ENCODE data around the gene PHF20. TPM values are rescaled to one million over a fixed set of nuclear protein-coding genes. Genes with fewer than 3 reads are reported as not detected.
"Not testable (repeated sequence)": the region's sequence is repeated elsewhere in the genome, so short reads cannot be mapped to it uniquely, and the experiment has no call there.

Gene PHF20
- total RNA-seq, 1 donor = 30.9 TPM

DNA sequence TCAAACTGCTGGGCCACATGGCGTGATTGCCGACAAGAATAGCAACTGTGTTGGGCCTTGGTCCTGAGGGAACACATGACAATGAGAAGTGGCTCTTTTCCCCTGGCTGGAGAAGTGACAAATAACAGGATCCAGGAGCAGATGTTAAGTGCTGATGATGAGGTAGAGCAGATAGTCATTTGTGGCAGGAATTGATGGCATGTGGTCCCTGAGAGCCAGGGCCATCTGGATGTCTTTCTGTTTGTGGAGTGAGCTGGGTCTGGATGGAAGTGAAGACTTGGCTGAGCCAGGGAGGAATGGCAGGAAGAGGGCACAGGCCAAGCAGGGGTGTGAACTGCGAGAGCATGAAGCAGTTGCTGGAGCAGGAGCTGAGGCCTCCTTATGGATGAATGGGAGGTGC, 114.7 kb downstream of the PHF20 start:
- H3K4me3 ChIP-seq (ENCODE audit: low read depth, low read length) = no peak overlapping the region
- TF ChIP-seq, protein P1, sequence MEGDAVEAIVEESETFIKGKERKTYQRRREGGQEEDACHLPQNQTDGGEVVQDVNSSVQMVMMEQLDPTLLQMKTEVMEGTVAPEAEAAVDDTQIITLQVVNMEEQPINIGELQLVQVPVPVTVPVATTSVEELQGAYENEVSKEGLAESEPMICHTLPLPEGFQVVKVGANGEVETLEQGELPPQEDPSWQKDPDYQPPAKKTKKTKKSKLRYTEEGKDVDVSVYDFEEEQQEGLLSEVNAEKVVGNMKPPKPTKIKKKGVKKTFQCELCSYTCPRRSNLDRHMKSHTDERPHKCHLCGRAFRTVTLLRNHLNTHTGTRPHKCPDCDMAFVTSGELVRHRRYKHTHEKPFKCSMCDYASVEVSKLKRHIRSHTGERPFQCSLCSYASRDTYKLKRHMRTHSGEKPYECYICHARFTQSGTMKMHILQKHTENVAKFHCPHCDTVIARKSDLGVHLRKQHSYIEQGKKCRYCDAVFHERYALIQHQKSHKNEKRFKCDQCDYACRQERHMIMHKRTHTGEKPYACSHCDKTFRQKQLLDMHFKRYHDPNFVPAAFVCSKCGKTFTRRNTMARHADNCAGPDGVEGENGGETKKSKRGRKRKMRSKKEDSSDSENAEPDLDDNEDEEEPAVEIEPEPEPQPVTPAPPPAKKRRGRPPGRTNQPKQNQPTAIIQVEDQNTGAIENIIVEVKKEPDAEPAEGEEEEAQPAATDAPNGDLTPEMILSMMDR (IDR thresholded peaks at IDR 0.05; ENCODE audit: insufficient read depth, low read length) = no peak
- no peak for DNase-seq (ENCODE audit: low read depth)

DNA sequence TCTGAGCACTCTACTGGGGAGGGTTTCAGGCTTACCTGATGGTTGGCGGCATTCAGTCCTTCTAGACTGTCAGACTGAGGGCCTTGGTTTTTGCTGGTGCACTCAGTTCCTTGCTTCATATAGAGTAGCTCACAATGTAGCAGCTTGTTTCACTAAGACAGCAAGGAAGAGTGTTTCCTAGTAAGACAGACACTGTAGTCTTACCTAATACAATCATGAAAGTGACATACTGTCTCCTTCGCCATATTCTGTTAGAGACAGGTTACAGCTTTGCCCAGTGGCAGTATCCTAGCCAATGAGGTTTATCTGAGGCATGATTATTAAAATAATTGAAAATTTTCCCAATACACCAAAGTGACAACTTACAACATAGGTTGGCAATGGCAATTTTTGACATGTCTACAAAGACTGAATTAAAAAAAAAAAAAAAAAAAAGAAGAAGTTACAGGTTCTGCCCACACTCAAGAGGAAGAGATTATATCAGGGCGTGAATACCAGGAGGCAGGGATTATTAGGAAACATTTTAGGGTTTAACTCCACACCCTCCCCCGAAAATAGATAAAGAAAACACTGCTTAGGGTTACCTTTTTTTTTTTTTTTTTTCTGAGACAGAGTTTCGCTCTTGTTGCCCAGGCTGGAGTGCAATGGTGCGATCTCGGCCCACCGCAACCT, 115.7 kb downstream of the PHF20 start:
- no peak overlapping the region for H3K4me3 ChIP-seq (ENCODE audit: low read depth, low read length)
- DNase-seq (ENCODE audit: low read depth) = no peak
- TF ChIP-seq, protein P1 (IDR thresholded peaks at IDR 0.05; ENCODE audit: insufficient read depth, low read length) = no peak

DNA sequence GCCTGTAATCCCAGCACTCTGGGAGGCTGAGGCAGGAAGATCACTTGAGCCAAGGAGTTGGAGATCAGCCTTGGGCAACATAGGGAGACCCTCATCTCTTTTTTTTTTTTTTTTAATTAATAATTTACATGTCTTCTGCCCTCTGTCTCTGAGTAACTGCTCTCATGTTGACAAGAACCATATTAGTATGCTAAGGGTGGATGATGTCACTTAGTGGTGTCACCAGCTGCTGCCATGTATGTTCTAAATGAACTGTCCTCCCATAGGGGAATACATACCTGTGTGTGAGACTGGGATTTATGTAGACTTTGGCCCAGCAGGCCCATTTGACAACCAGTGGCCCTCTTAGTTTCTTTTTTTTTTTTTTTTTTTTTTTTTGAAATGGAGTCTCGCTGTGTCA, 116.8 kb downstream of the PHF20 start:
- DNase-seq (ENCODE audit: low read depth) = no peak
- no peak overlapping the region for H3K4me3 ChIP-seq (ENCODE audit: low read depth, low read length)
- TF ChIP-seq, protein P1 (IDR thresholded peaks at IDR 0.05; ENCODE audit: insufficient read depth, low read length) = no peak

DNA sequence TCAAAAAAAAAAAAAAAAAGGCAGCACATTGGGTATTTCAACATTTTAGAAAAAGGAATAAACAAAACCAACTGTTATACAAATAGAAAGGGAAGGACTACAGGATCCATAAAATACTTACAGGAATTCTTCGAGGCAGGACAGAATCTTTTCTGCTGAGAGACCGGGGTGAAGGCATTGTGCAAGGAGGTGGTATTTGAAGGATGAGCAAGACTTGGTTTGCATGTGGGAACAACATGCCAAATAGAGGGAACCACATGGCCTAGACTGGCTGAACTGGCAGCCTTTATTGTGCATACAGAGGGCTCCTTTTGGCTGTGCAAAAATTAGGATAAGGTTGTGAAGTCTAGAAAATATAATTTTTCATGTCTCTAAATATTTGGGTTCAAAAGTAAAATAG, 119.6 kb downstream of the PHF20 start:
- TF ChIP-seq, protein P1 (IDR thresholded peaks at IDR 0.05; ENCODE audit: insufficient read depth, low read length) = no peak
- no peak overlapping the region for H3K4me3 ChIP-seq (ENCODE audit: low read depth, low read length)
- no peak for DNase-seq (ENCODE audit: low read depth)

DNA sequence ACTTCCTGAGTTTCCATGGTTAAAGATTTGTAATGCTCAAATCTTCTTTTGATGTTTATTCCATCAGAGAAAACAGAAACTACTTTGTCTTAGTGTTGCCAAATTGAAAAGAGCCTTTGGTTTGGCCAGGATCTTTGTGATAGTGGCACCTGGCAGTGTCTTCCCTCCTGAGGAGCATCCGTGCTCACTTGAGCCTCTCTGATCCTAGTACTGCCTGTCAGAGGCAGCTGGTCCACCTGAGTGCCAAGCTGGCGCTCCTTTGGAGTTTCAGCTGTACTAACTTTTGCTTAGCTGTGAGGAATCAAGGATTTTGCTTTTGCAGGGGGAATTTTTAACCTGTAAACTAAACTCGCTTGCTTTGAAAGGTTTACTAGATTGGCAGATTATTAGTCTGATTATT, 121.1 kb downstream of the PHF20 start:
- no peak overlapping the region for H3K4me3 ChIP-seq (ENCODE audit: low read depth, low read length)
- TF ChIP-seq, protein P1 (IDR thresholded peaks at IDR 0.05; ENCODE audit: insufficient read depth, low read length) = no peak
- no peak for DNase-seq (ENCODE audit: low read depth)

DNA sequence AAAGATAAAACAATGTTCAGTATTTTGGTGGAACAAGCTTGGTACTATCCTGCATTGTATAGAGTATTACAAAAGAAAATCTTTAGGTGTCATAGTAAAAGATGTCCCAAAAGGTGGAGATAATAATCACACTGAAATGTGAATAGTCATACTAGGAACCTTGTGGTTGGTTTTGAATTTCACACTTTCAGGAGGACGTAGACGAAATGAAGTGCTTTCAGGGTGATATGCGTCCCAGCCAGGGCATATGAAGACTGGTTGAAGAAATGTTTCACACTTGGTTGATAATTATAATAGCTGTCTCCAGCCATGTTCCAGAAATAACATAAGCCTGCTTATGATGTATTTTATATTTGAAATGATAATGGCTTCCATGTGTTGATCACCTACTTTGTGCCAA, 122.1 kb downstream of the PHF20 start:
- TF ChIP-seq, protein P1 (IDR thresholded peaks at IDR 0.05; ENCODE audit: insufficient read depth, low read length) = no peak
- H3K4me3 ChIP-seq (ENCODE audit: low read depth, low read length) = no peak overlapping the region

DNA sequence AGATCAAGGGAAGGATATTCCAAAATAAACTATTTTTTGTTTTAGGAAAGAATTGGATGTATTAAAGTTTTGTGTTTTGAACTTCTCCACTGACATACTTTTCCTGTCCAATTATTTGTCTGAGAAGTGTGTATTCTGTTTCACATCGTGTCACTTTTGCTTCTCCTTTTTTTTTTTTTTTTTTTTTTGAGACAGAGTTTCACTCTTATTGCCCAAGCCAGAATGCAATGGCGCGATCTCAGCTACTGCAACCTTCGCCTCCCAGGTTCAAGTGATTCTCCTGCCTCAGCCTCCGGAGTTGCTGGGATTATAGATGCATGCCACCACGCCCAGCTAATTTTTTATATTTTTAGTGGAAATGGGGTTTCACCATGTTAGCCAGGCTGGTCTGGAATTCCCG, 123.7 kb downstream of the PHF20 start:
- DNase-seq (ENCODE audit: low read depth); H3K4me3 ChIP-seq (ENCODE audit: low read depth, low read length): not testable (repeated sequence)

More for the DNA sequence above, 122.1 kb downstream of the PHF20 start:
- DNase-seq (ENCODE audit: low read depth) = no peak
